Erythroblast (primary cell): ENCODE measurements around the gene CBL.

Experiments used
- GATA1 ChIP-seq: IDR thresholded peaks from 2 replicates; pipeline ENCODE4 v1.6.1; 2011; ENCODE audit warnings: low read depth, mild to moderate bottlenecking, control low read depth, low read length, moderate library complexity
- POLR2A ChIP-seq: IDR thresholded peaks from 2 replicates; pipeline ENCODE4 v1.6.1; 2011; ENCODE audit warnings: mild to moderate bottlenecking, low read length

- TF ChIP-seq POLR2A (no peak), GATA1 (no peak)
Measured at GRCh38 chr11:119196833-119197483, 9.2 kb upstream of the CBL start.
